ENCODE measurements around the gene TK2. TPM values are rescaled to one million over a fixed set of nuclear protein-coding genes. Genes with fewer than 3 reads are reported as not detected.

TK2 gene
- total and polyA plus RNA-seq, 2 donors from 2014 or later = 31.0 to 44.2 TPM

- TF ChIP-seq CTCF (IDR thresholded peaks at IDR 0.05; ENCODE audit: borderline replicate concordance, extremely low read depth, insufficient read depth) = no peak
- FAIRE-seq (no peak), DNase-seq (peak; percentile 92 to 97 (median 96))
- Histone ChIP-seq H3K4me3 (ENCODE audit: low read length in 3 of 3) (peak within 1 kb of the TSS; percentile 88 to 95 (median 88)), H3K27me3 (ENCODE audit: control insufficient read depth, insufficient read depth, low read length) (no peaks in the 10 kb centered on the region), H3K27ac (ENCODE audit: low read depth in 2 of 2, low read length in 2 of 2) (peak within 1 kb of the TSS; percentile 97), H3K36me3 (ENCODE audit: control insufficient read depth in 2 of 3, insufficient read depth in 3 of 3, low read length in 3 of 3) (no peaks in the 10 kb centered on the region), H3K4me1 (ENCODE audit: control insufficient read depth in 2 of 3, insufficient read depth in 2 of 3, low read depth in 1 of 3, low read length in 3 of 3) (peaks cover 0 to 23% (median 16%) of the 10 kb centered on the region in 3 donors), H3K9me3 (ENCODE audit: control insufficient read depth in 2 of 3, insufficient read depth in 1 of 3, low read length in 3 of 3) (no peaks in the 10 kb centered on the region), H3K9ac (ENCODE audit: low read length in 3 of 3) (peak within 1 kb of the TSS; percentile 90 to 99 (median 91))
- intact Hi-C loops (cut with DNase I) = no loop called here
These were observed 2.6 kb upstream of the TK2 start, which contains the start of gene CKLF for GRCh38 chr16:66552286-66553177. Gene CKLF (plus strand): TSS chr16:66552576. CDS start chr16:66552716, 140 bp downstream.

GRCh38 chr16:66551788-66552285 is 1.9 kb upstream of the TK2 start:
- H3K27ac ChIP-seq (ENCODE audit: low read depth in 2 of 2, low read length in 2 of 2) = peak overlapping the region; percentile 97
- FAIRE-seq (no peak), DNase-seq (peak in 1 of 5 donors; percentile 60)
- TF ChIP-seq CTCF (IDR thresholded peaks at IDR 0.05; ENCODE audit: borderline replicate concordance, extremely low read depth, insufficient read depth) = no peak
- H3K36me3 ChIP-seq (ENCODE audit: control insufficient read depth in 2 of 3, insufficient read depth in 3 of 3, low read length in 3 of 3) = no peaks in the 10 kb centered on the region
- intact Hi-C loops (cut with DNase I) = no loop called here
- no peaks in the 10 kb centered on the region for H3K9me3 ChIP-seq (ENCODE audit: control insufficient read depth in 2 of 3, insufficient read depth in 1 of 3, low read length in 3 of 3)
- H3K4me3 ChIP-seq (ENCODE audit: low read length in 3 of 3) = peak overlapping the region; percentile 88 to 95 (median 88)
- H3K4me1 ChIP-seq (ENCODE audit: control insufficient read depth in 2 of 3, insufficient read depth in 2 of 3, low read depth in 1 of 3, low read length in 3 of 3) = peaks cover 0 to 23% (median 16%) of the 10 kb centered on the region in 3 donors
- H3K9ac ChIP-seq (ENCODE audit: low read length in 3 of 3) = peak overlapping the region; percentile 90 to 99 (median 91)
- no peaks in the 10 kb centered on the region for H3K27me3 ChIP-seq (ENCODE audit: control insufficient read depth, insufficient read depth, low read length)

- Histone ChIP-seq H3K36me3 (ENCODE audit: control insufficient read depth in 2 of 3, insufficient read depth in 3 of 3, low read length in 3 of 3) (no peaks in the 10 kb centered on the region), H3K4me1 (ENCODE audit: control insufficient read depth in 2 of 3, insufficient read depth in 2 of 3, low read depth in 1 of 3, low read length in 3 of 3) (peaks cover 0 to 23% (median 16%) of the 10 kb centered on the region in 3 donors), H3K27me3 (ENCODE audit: control insufficient read depth, insufficient read depth, low read length) (no peaks in the 10 kb centered on the region), H3K4me3 (ENCODE audit: low read length in 3 of 3) (no peak overlapping the region), H3K9me3 (ENCODE audit: control insufficient read depth in 2 of 3, insufficient read depth in 1 of 3, low read length in 3 of 3) (no peaks in the 10 kb centered on the region), H3K27ac (ENCODE audit: low read depth in 2 of 2, low read length in 2 of 2) (peak overlapping the region in 1 of 2 donors; percentile 13), H3K9ac (ENCODE audit: low read length in 3 of 3) (peak overlapping the region in 1 of 3 donors; percentile 99)
- DNase-seq (peak in 4 of 5 donors; percentile 26 to 64 (median 51)), FAIRE-seq (no peak)
- no peak for TF ChIP-seq CTCF (IDR thresholded peaks at IDR 0.05; ENCODE audit: borderline replicate concordance, extremely low read depth, insufficient read depth)
- intact Hi-C loops (cut with DNase I) = no loop called here
These were observed 1.4 kb upstream of the TK2 start for GRCh38 chr16:66551348-66551759.

Data from kidney (tissue), 14 donors.